K562 (cell line): ENCODE measurements around the gene LRP6.

Experiments used
- EZH2 ChIP-seq: IDR thresholded peaks from 2 replicates; pipeline ENCODE4 v1.6.1; 2012; ENCODE audit warnings: low read depth, mild to moderate bottlenecking, inconsistent platforms, low read length, borderline replicate concordance
- MTA3 ChIP-seq: fragments of 450-650 bp; formaldehyde crosslinking; IDR thresholded peaks from 2 replicates; pipeline ENCODE4 v1.6.1; 2017; ENCODE audit warnings: mild to moderate bottlenecking, borderline replicate concordance
- PREB ChIP-seq: sonication (generic); formaldehyde crosslinking; IDR thresholded peaks from 2 replicates; pipeline ENCODE4 v1.8.1; 2023; ENCODE audit warnings: mild to moderate bottlenecking, missing genetic modification reagents
- PTBP1 ChIP-seq: fragments of 200-400 bp; formaldehyde crosslinking; IDR thresholded peaks from 2 replicates; pipeline ENCODE4 v1.6.1; 2017; ENCODE audit warnings: low read depth, low read length
- SETDB1 ChIP-seq: IDR thresholded peaks from one replicate; pipeline ENCODE4 v1.6.1; 2012; ENCODE audit warnings: low read length, control low read depth, inconsistent platforms
- ZBTB1 ChIP-seq: sonication (generic); formaldehyde crosslinking; IDR thresholded peaks from 2 replicates; pipeline ENCODE4 v1.8.1; 2023; ENCODE audit warnings: missing genetic modification reagents, low read depth, mild to moderate bottlenecking, borderline replicate concordance
- TF ChIP-seq, protein P1 (sequence below), 3 experiments: IDR thresholded peaks in 2 of 3; conservative IDR thresholded peaks in 1 of 3; 2 replicates each; pipeline ENCODE4 v1.5.1; 2011 to 2012; ENCODE audit warnings: low read length in 3 of 3, mild to moderate bottlenecking in 3 of 3, control low read depth in 2 of 3, improper control_type of control experiment in 1 of 3, inconsistent platforms in 1 of 3, low read depth in 1 of 3, mixed read lengths in 1 of 3, moderate library complexity in 1 of 3; ENCODE audit not compliant: insufficient read depth in 2 of 3
- TF ChIP-seq, protein P2 (sequence below): fragments of 250-450 bp; sonication (Bioruptor Pico); IDR thresholded peaks from 2 replicates; pipeline ENCODE4 v1.4.0; 2020

DNA sequence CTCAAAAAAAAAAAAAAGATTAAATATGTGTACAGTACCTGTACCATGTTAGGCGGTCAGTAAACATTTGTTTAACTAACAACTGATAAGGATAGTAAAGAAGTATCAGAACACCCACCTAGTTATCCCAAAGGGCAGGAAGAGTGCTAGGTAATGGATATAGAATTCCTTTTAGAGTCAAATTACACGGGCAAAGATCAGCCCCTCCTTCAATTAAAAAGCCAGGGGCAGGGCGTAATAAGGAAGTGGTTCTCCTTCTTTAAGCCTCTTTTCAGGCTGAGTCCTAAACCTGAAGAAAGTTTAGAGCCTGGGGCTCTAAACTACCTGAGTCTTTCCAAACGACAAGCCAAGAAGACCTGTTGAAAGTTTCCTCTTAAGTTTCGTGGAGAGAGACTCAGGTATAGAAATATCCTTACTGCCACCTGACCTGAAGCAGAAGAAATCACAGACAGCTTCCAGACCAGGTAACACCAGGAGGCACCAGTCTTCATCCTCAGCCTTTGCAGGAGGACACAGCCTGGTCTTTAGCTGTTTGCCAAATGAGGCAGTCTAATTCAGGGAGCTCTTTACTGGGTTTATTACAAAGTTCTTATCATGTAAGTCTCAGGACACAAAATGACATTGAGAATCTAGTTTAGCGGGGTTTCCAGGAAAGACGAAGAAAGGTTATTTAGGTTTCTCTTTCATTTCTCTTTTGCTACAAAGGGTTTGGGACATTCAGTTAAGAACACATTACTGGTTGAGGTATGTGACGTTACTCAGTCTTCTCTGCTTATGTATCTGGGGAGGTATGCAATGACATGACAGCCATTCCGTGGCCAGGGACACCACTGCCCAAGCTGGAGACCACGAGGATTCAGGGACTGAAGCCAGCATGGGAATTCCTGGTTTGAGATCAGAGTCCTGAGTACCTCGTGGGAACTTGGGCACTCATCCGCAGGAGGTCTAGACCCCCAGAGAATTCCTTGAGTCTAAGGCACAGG is 195.9 kb downstream of the LRP6 start, which contains the start of gene BCL2L14:
- TF ChIP-seq, protein P1, sequence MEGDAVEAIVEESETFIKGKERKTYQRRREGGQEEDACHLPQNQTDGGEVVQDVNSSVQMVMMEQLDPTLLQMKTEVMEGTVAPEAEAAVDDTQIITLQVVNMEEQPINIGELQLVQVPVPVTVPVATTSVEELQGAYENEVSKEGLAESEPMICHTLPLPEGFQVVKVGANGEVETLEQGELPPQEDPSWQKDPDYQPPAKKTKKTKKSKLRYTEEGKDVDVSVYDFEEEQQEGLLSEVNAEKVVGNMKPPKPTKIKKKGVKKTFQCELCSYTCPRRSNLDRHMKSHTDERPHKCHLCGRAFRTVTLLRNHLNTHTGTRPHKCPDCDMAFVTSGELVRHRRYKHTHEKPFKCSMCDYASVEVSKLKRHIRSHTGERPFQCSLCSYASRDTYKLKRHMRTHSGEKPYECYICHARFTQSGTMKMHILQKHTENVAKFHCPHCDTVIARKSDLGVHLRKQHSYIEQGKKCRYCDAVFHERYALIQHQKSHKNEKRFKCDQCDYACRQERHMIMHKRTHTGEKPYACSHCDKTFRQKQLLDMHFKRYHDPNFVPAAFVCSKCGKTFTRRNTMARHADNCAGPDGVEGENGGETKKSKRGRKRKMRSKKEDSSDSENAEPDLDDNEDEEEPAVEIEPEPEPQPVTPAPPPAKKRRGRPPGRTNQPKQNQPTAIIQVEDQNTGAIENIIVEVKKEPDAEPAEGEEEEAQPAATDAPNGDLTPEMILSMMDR (IDR thresholded peaks at IDR 0.05 in 2 of 3, conservative IDR thresholded peaks at IDR 0.05 in 1 of 3; ENCODE audit: insufficient read depth in 2 of 3, low read depth in 1 of 3, low read length in 3 of 3): no peak
- TF ChIP-seq PREB: no peak
- no peak for TF ChIP-seq SETDB1
- TF ChIP-seq MTA3: no peak
- TF ChIP-seq PTBP1: no peak
- TF ChIP-seq, protein P2, sequence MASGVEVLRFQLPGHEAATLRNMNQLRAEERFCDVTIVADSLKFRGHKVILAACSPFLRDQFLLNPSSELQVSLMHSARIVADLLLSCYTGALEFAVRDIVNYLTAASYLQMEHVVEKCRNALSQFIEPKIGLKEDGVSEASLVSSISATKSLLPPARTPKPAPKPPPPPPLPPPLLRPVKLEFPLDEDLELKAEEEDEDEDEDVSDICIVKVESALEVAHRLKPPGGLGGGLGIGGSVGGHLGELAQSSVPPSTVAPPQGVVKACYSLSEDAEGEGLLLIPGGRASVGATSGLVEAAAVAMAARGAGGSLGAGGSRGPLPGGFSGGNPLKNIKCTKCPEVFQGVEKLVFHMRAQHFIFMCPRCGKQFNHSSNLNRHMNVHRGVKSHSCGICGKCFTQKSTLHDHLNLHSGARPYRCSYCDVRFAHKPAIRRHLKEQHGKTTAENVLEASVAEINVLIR: no peak
- TF ChIP-seq ZBTB1: no peak
- TF ChIP-seq EZH2: no peak
